Right hindlimb (tissue), 1 donor: ENCODE results near the gene GPC5.
"Not testable (repeated sequence)": the region's sequence is repeated elsewhere in the genome, so short reads cannot be mapped to it uniquely, and the experiment has no call there.

Source experiments
- DNase-seq: peaks from one replicate; pipeline ENCODE4 v3.0.0-alpha.2; 2018

Gene GPC5

DNA sequence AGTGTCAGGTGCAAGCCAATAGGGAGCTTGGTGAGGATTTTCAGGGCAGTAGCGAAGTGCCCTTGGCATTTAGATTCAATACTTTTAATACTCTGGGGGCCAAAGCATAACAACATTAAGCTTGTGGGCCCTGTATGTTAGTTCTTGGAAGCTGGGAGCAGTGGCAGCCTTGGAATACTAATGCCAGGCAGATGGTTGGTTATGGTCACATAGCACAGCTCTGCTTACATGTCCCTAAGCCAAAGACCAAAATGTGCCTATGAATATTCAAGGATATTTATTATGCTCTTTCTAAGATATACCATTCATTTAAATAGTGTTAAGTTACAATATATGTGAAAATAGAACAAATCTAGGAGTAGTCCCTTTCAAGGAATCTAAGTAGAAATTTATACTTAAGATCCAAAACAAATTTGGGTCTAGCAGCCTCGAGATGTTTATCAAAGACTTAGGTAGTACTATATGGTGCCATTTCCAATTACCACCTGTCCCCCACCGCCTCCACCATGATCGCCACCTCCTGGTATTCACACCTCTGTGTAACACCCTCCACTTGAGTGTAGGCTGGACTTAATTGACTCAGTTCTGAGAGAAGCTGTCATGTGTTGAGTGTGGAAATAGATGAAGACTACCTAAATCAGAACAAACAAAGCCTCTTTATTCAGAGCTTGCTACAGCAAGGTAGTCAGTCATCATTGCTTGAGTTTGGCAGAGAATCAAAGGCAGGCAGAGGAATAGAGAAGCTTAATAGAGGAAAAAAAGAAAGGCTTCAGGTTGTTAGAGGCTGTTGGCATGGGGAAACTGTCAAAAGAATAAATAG lies 261.0 kb downstream of the GPC5 start:
- DNase-seq = no peak

DNA sequence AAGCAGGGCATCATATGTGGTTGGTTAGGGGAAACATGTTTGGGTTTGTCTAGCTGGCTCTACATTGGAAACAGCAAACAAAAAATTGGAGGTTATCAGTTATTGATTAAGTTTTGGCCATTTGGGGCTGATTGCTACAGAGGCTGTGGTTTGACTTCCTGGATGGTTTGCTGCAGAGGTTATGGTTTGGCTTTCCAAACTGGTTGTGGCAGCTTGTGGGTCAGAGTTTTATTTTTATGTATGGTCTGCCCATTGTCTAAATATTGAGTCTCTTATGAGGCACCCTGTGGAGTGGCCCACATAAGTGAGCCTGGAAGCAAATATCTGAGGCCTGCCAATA lies 261.6 kb downstream of the GPC5 start:
- DNase-seq = no peak

- no peak for DNase-seq
Observed at GRCh38 chr13:91661692-91662490, 263.5 kb downstream of the GPC5 start.

DNA sequence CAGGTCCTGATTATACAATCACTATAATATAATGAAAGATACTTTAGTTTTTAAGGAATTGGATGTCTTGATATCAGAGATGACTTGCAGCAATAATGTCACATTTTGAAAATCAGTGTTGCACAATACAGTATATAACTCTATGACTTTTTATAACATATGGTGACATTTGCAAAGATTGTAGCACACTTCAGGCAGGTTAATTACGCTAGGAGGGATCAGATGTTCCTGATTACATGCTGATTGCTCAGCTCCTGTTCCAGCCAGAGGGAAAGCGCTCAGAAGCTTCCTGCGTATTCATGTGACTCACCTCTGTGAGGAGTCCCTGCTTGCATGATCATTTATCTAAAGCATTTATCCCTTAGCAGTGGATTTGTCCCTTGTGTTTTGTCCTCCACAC lies 265.6 kb downstream of the GPC5 start:
- no peak for DNase-seq

DNA sequence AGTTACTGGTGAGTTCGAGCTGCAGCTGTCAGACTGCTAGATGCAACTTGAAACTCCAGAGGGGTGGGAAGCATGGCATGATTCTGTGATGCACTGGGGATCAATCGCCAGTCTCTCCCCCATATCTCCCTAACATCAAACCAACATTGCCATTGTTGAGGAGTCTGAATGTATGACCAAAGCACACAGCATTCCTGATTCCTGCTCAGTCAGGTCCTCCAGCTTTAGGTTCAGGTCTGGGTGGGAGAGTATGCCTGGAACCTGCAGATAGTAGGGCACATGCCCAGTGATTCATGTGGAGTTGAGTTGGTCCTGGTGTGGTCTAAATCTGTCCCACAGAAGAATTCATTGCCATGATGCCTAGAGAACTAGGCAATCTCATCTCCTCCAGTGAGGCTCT lies 269.1 kb downstream of the GPC5 start:
- DNase-seq = no peak

DNA sequence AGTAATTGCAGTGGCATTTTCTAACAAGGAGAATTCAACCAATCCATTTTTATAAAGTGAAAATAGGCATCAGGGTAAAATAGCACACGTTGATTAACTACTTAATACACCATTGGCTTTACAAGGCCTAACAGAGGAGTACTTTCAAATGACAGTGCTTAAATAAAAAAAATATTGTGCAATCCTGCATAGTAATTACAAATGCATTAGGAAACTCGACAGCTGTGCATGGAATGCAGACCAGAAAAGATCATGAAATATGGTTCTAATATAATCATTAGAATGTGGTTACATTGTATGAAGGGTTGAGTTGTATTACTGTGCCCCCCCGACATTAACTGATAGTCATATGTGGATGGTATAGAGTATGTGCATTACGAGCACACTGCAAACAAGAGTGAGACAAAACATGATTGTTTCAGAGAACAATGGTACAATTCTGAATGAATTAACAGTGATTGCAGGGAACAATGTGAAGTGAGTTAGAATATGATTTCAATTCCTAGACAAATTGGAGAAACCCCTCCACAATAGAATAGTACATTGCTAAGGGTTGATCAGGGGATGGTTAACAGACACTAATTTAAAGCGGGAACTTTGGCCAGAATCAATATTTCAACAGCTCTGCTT lies 270.6 kb downstream of the GPC5 start:
- DNase-seq = no peak

DNA sequence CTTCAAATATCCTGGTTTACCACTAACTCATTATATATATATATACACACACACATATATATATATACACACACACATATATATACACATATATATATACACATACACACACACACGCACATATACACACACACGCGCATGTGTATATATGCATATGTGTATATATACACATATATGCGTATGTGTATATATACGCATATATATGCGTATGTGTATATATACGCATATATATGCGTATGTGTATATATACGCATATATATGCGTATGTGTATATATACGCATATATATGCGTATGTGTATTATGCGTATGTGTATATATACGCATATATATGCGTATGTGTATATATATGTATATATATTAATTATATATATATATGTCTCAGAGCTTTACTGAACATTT lies 275.9 kb downstream of the GPC5 start:
- DNase-seq = not testable (repeated sequence)

DNA sequence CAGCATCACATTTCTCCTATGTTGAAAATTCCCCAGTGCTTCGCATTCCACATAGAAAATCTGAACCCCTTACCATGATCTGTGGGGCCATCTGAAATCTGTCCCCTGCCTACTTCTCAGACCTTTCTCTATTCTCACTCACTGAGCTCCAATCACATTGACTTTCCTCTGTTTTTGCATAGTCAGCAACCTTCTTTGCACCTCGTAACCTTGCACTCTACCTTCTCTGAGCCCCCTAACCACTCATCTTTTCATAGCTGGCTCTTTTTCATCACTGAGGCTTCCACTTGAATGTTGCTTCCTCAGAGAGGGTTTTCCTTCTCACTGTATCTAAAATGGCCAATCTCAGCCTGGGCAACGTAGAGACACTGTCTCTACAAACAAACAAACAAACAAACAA lies 286.3 kb downstream of the GPC5 start:
- no peak for DNase-seq

DNA sequence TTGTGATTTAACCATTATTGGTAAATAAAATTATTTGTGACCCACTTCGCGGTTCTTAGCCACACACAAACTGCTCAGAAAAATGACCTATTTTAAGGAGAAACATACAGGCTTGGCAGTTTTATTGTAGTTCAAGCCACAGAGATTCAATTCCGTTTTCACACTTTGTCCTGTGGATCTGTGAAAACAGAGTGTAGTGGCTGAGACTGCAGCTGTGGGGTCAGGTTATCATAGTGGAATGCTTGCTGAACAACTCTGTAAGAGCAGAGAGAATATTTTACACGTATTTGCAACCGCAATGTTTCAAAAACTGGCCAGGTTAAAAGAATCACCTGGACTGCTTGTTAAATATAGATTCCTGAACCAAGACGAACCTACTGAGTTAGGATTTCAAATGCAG lies 292.5 kb downstream of the GPC5 start:
- no peak for DNase-seq

DNA sequence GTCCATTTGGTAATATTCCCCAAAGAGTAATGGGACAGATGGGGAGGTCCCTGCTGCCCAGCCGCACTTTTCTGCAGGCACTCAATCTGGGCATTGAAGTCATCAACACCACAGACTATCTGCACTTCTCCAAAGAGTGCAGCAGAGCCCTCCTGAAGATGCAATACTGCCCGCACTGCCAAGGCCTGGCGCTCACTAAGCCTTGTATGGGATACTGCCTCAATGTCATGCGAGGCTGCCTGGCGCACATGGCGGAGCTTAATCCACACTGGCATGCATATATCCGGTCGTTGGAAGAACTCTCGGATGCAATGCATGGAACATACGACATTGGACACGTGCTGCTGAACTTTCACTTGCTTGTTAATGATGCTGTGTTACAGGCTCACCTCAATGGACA lies 295.0 kb downstream of the GPC5 start:
- no peak for DNase-seq

DNA sequence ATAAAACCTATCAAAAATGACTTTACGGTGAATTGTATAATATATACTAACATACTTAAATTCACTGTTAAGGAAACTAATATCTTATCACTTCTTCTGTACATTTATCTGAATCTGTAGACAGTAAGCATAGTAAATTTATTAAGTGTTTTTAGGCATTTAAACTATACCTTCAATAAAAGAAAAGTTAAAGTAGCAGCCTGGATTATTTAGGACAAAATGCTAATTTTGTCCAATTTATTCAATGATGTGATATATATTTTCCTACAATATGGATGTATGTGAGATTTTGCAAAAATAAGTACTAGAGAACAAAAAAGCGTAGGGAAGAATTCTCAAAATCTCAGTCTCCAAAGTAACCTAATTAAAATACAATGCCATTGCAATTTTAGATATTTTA lies 299.9 kb downstream of the GPC5 start:
- no peak for DNase-seq

- no peak for DNase-seq
Observed at GRCh38 chr13:91698767-91699166, 300.3 kb downstream of the GPC5 start.

DNA sequence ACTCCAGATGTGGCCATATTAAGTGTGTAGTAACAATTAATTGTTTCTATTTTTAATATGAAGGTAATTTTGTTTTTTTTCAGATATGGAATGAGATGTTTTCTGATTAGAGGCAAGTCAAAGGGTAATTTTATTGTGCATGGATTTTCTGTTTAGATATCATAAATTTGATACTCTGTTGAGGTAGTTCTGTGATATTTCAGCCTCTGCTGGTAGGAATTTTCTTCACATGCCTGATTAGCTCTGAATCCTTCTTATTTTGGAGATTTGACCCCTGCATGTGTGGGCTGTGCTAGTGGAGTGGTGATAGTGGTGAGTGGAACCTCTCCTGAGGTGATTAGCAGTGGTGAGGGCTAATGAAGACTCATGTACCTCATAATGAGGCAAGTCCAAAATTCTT lies 301.4 kb downstream of the GPC5 start:
- DNase-seq = no peak

- DNase-seq = no peak
Observed at GRCh38 chr13:91701975-91702374, 303.6 kb downstream of the GPC5 start.

- DNase-seq = no peak
Observed at GRCh38 chr13:91702411-91702810, 304.0 kb downstream of the GPC5 start.

- DNase-seq = no peak
Observed at GRCh38 chr13:91704398-91704797, 306.0 kb downstream of the GPC5 start.

- no peak for DNase-seq
Observed at GRCh38 chr13:91708558-91708957, 310.1 kb downstream of the GPC5 start.

DNA sequence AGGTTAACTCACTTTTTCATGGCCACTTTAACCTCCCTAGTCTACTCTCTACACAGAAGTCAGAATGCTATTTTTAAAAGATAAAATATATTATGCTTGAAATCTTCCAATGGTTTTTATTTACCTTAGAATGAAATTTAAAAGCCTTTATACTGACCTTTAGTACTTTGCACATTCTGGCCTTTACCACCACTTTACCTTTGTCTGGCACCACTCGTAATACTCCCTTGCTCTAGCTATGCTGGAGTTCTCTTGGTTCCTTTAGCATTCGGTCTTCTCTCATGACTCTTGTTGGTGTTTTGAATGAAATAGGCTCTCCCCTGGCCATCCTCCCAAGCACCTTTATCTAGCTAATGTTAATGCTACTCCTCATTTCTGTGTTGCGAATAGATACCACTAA lies 310.8 kb downstream of the GPC5 start:
- DNase-seq = no peak

- DNase-seq = no peak
Observed at GRCh38 chr13:91710733-91711132, 312.3 kb downstream of the GPC5 start.

GRCh38 chr13:91714855-91715254 lies 316.4 kb downstream of the GPC5 start:
- DNase-seq = no peak

DNA sequence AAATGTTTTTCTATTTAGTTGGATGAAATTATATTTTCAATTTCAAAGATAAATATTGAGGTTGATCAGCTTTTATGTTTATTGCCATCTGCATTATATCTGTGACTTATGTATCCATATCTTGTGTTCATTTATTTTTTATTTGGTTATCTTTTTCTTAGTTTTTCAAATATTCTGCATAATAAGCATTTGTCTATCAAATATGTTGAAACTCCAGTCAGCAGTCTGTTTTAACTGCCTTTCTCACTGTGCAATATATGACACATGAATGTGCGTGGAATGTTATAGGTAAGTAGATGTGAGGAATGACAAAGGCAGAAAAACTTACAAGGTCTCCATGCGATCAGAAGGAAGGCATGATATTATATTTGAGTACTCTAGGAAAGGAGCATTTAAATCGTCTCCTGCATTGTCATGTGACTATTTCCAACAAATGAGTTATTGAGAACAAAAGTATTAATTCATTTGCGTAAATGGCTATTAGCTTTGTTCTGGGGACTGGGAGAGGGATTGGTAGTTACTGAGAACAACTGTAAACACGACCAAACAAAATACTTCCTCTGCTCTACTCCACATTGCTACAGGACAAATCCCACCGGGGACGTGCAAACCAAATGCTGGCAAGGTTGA lies 318.1 kb downstream of the GPC5 start:
- DNase-seq = no peak

DNA sequence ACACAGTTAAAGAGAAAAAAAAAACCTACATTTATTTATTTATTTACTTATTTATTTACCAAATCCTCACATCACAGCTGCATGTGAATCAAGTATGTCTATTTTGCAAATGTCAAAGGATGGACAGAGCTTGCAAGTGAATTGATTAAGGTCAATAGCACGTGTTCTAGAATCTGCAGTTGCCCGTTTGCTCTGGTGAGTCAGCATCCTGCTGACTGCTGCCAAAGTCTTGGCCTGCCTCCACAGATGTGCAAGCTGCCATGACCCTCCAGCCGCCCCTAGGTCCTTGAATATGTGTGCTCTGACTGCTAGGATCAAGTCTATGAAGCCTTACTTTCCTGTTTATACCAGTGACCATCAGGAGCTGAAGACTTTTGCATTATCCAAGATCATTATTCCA lies 320.6 kb downstream of the GPC5 start:
- DNase-seq = no peak

DNA sequence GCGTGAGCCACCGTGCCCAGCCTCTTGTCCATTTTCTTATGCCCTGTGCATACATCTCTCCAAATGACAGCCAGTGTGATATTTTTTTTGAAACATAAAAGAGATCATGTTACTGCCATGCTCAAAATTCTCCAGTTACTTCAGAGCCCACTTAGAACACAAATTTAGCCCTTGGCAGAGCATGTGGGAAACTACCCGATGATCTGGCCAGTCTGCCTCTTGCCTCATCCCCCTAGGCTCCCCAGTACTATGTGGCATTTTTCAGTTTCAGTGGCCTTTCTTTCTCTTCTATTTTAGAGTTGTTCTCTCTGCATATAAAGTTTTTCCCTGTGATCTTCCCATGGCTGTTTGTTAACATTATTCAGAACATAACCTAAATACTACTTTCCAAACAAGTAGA lies 323.0 kb downstream of the GPC5 start:
- DNase-seq = no peak
